ENCODE measurements around the gene RNF207.

GRCh38 chr1:6178751-6179563, 27.0 kb upstream of the RNF207 start:
- TF ChIP-seq CTCF (IDR thresholded peaks at IDR 0.05), result no peak
- no peak for TF ChIP-seq POLR2AphosphoS5 (IDR thresholded peaks at IDR 0.05)
- TF ChIP-seq EP300 (IDR thresholded peaks at IDR 0.05), result no peak
- TF ChIP-seq POLR2A (IDR thresholded peaks at IDR 0.05), result no peak
